HAP-1 (cell line): ENCODE data around the gene HAUS6.
"Not testable (repeated sequence)": the region's sequence is repeated elsewhere in the genome, so short reads cannot be mapped to it uniquely, and the experiment has no call there.

Source experiments
- DNase-seq, 2 experiments: peaks; one replicate each; pipeline ENCODE4 v3.0.0-alpha.2; 2016 to 2020; ENCODE audit warnings: low spot score in 2 of 2
- H3K27me3 ChIP-seq: fragments of 250-450 bp; sonication (Bioruptor Pico); 2 replicates; pipeline ENCODE4 v1.5.1; 2020; ENCODE audit warnings: low read depth, mild to moderate bottlenecking, moderate library complexity
- H3K36me3 ChIP-seq: fragments of 250-450 bp; sonication (Bioruptor Pico); replicated peaks from 2 replicates; pipeline ENCODE4 v1.5.1; 2020; ENCODE audit warnings: mild to moderate bottlenecking
- H3K4me1 ChIP-seq: fragments of 250-450 bp; sonication (Bioruptor Pico); 2 replicates; pipeline ENCODE4 v1.5.1; 2020; ENCODE audit warnings: mild to moderate bottlenecking
- H3K4me3 ChIP-seq: fragments of 250-450 bp; sonication (Bioruptor Pico); 2 replicates; pipeline ENCODE4 v1.5.1; 2020; ENCODE audit warnings: mild to moderate bottlenecking, moderate library complexity
- H3K9me3 ChIP-seq: fragments of 250-450 bp; sonication (Bioruptor Pico); 2 replicates; pipeline ENCODE4 v1.5.1; 2020; ENCODE audit warnings: mild to moderate bottlenecking, moderate library complexity
- in situ Hi-C: fragments of 300-500 bp; cut with MboI; formaldehyde crosslinking; loops from 3 replicates; pipeline ENCODE4 v1.14.3; 2020; ENCODE audit warnings: low sequenced_read_pairs, inconsistent platforms, mixed read lengths

The HAUS6 gene

DNA sequence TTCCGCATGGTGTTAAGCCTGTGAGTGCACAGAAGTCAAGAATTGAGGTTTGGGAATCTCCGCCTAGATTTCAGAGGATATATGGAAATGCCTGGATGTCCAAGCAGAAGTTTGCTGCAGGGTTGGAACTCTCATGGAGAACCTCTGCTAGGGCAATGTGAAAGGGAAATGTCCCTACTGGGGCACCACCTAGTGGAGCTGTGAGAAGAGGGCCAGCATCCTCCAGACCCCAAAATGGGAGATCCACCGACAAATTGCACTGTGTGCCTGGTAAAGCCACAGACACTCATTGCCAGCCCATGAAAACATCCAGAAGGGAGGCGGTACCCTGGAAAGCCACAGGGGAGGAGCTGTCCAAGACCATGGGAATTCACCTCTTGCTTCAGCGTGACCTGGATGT is 66.1 kb downstream of the HAUS6 start:
- no peaks in the 10 kb centered on the region for H3K36me3 ChIP-seq
- H3K9me3 ChIP-seq: peaks cover 4% of the 10 kb centered on the region; the same call in 1 of the 2 replicates
- no peaks in the 10 kb centered on the region for H3K27me3 ChIP-seq
- no peak overlapping the region for H3K4me3 ChIP-seq
- in situ Hi-C loops: loop anchor here (25.0 kb wide), 2 partner anchors 599 to 1499 kb away; no protein-coding TSS in a partner anchor
- DNase-seq: no peak
- H3K4me1 ChIP-seq: peaks cover 4% of the 10 kb centered on the region

DNA sequence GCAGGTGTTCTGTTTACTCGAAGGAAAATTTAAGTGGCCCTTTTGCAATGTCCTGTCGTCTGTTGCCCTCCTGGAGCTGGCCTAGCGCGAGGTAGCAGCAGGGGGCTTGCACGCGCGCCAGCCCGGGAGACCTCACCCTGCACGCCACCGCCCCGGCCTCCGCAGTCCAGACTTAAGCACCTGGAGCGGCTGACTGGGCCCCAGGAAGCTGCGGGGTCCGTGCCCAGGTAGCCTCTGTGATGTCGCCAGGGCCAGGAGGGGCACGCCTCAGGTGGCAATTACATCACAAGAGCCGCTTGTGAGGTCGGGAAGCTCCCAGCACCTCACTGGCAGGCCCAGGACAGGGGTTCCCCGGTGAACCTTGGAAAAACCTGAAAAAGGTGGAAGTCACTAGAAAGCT is 69.7 kb downstream of the HAUS6 start, which contains the start of gene SAXO1:
Gene SAXO1, minus strand, starts transcription at position 195 of the 400 bp plus-strand sequence. CDS start 301 bp downstream, outside the sequence.
- no peaks in the 10 kb centered on the region; the same call in 1 of the 2 replicates for H3K27me3 ChIP-seq
- no peaks in the 10 kb centered on the region for H3K36me3 ChIP-seq
- in situ Hi-C loops: loop anchor here (25.0 kb wide), 2 partner anchors 596 to 1496 kb away; no protein-coding TSS in a partner anchor
- peaks cover 4% of the 10 kb centered on the region; the same call in 1 of the 2 replicates for H3K9me3 ChIP-seq
- no peak for DNase-seq
- peaks cover 4% of the 10 kb centered on the region for H3K4me1 ChIP-seq
- no peak within 1 kb of the TSS for H3K4me3 ChIP-seq

DNA sequence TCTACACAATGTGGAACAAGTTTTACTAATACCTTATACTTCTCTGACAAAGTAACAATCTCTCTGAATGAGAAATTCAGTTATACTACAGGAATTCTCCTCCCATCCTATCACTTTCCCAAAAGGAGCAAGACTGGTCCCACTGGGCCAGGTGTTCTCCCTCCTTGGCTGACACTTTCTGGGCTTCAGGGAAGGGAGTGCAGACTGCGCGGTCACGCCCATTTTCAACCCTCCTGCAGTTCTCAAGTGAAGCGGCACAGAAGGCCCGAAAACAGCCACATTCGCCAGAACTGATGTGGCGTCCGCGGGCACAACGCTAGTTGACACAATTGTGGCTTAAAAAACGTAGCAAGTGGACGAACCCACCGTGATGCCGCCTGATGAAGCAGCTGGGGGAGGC is 70.3 kb downstream of the HAUS6 start:
- DNase-seq: no peak
- no peaks in the 10 kb centered on the region; the same call in 1 of the 2 replicates for H3K27me3 ChIP-seq
- no peak overlapping the region for H3K4me3 ChIP-seq
- H3K9me3 ChIP-seq: peaks cover 4% of the 10 kb centered on the region; the same call in 1 of the 2 replicates
- no peaks in the 10 kb centered on the region for H3K36me3 ChIP-seq
- peaks cover 4% of the 10 kb centered on the region for H3K4me1 ChIP-seq
- in situ Hi-C loops: loop anchor here (25.0 kb wide), 2 partner anchors 595 to 1495 kb away; no protein-coding TSS in a partner anchor

DNA sequence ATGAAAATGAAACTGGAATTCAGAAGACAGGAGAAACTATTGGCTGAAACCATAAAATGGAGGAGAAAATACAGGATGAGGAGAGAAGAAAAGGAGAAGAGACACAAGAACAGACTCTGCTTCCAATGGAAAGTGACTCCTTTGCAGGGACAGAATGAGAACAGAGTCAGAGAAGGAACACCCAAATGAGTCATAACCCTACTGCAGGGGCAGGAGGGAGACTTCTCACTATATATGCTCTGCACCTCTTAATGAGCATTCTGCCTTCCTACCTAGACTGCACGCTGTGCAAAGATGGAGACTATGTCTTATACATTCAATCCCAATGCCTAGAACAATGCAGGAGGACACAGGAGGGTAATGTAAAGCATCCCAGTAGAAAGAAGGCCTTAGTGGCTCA is 71.8 kb downstream of the HAUS6 start:
- Histone ChIP-seq H3K27me3 (no peaks in the 10 kb centered on the region; the same call in 1 of the 2 replicates), H3K9me3 (no peaks in the 10 kb centered on the region), H3K4me3 (no peak overlapping the region), H3K4me1 (peaks cover 4% of the 10 kb centered on the region; the same call in 1 of the 2 replicates), H3K36me3 (no peaks in the 10 kb centered on the region)
- no peak for DNase-seq
- in situ Hi-C loops: loop anchor here (25.0 kb wide), 2 partner anchors 594 to 1494 kb away; no protein-coding TSS in a partner anchor

DNA sequence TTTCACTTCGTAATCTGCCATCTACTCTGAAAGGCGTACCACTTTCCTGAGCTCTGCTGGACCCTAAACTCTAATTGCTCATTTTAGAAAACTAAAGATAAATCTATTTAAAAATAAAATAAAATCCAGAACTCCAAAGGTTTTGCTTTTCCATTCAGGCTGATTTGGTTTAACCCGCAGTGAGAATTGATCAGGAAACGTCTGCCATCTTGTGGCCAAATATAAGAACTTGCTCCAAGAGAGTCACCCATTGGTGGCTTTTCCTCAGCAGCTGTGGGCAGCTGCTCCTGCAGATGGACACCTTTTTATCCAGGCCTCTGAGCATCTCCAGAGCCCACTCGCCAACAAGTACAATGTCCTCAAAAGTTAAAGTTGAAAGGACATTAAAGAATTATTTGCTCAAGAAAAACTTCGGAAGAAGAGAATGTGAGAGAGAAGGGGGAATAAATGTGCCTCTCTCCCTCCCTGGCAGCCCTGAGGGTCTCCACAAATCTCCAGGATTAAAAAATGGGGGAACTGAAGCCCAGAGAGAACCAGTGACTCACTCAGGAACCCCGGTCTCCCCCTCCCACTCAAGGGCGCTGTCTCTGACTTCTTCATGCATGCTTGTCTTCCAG is 73.8 kb downstream of the HAUS6 start:
- H3K27me3 ChIP-seq: no peaks in the 10 kb centered on the region; the same call in 1 of the 2 replicates
- no peaks in the 10 kb centered on the region for H3K36me3 ChIP-seq
- in situ Hi-C loops: loop anchor here (5.0 to 25.0 kb wide), 4 partner anchors 592 to 1492 kb away; no protein-coding TSS in a partner anchor
- no peaks in the 10 kb centered on the region for H3K4me1 ChIP-seq
- DNase-seq: peak; percentile 68 to 74
- H3K9me3 ChIP-seq: no peaks in the 10 kb centered on the region
- no peak overlapping the region for H3K4me3 ChIP-seq

DNA sequence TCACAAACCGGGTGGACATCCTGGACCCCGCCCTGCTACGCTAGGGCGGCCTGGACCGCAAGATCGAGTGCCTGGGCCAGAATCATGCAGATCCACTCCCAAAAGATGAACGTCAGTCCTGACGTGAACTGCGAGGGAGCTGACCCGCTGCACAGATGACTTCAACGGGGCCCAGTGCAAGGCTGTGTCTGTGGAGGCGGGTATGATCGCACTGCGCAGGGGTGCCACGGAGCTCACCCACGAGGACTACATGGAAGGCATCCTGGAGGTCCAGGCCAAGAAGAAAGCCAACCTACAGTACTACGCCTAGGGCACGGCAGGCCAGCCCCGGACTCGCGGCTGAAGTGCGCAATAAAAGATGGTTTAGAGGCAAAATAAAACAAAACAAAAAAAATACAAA is 74.9 kb downstream of the HAUS6 start:
- Histone ChIP-seq H3K27me3 (no peaks in the 10 kb centered on the region; the same call in 1 of the 2 replicates), H3K9me3 (no peaks in the 10 kb centered on the region), H3K4me1 (no peaks in the 10 kb centered on the region), H3K36me3 (no peaks in the 10 kb centered on the region), H3K4me3 (no peak overlapping the region)
- no peak for DNase-seq
- in situ Hi-C loops: loop anchor here (5.0 to 25.0 kb wide), 4 partner anchors 591 to 1491 kb away; no protein-coding TSS in a partner anchor

DNA sequence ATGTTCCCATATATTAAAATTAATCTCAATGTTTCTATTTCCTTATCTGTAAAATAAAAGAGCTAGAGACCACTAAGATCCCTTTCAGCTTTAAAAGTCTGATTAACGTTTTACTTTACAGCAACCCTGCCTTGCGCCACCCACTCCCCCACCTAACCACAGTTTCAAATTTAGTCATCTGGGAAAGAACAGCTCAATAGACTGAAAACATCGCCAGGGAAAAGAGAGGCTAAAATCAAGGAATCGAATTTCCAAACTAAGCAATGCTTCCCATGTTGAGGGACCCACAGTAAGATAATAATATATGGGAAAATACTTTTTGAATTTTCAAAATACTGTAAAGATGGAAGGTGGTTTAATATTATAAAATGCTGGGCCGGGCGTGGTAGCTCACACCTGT is 76.3 kb downstream of the HAUS6 start:
- DNase-seq: no peak
- Histone ChIP-seq H3K9me3 (no peaks in the 10 kb centered on the region), H3K27me3 (no peaks in the 10 kb centered on the region; the same call in 1 of the 2 replicates), H3K4me1 (no peaks in the 10 kb centered on the region), H3K36me3 (no peaks in the 10 kb centered on the region), H3K4me3 (no peak overlapping the region)
- in situ Hi-C loops: loop anchor here (5.0 to 25.0 kb wide), 4 partner anchors 589 to 1489 kb away; no protein-coding TSS in a partner anchor

DNA sequence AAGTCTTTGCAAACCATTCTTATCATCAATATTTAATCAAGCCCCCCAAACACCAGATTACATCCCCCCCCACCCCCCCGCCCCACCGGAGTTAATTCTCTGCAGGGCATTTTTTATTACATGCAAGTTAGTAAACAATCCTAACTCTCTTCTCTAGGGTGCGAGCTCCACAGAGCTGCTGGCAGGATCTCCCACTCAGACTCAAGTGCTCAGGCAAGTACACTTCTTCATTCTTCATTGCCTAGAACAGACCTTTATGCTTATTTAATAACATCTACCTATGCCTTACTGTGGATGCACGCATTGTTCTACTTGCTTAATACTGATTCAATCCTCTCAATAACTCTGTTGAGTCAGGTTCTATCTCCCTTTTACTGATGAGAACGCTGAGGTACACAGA is 79.6 kb downstream of the HAUS6 start:
- H3K27me3 ChIP-seq: no peaks in the 10 kb centered on the region
- no peaks in the 10 kb centered on the region for H3K36me3 ChIP-seq
- in situ Hi-C loops: loop anchor here (10.0 kb wide), 1 partner anchor 1218 kb away; no protein-coding TSS in a partner anchor
- DNase-seq: no peak
- H3K9me3 ChIP-seq: no peaks in the 10 kb centered on the region
- H3K4me1 ChIP-seq: no peaks in the 10 kb centered on the region
- no peak overlapping the region for H3K4me3 ChIP-seq

DNA sequence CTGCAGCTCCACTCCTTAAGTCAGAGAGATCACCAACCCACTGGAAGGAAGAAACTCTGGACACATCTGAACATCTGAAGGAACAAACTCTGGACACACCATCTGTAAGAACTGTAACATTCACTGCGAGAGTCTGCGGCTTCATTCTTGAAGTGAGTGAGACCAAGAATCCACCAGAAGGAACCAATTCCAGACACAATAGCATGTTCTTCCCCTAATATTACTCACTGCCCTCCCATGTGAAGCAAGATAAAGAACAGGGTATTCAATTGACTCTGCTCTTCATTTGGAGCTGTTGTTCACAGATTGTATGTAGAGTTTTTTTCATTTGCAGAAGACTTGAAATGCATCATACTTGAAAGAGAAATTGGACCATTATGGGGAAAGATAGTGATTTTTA is 80.5 kb downstream of the HAUS6 start:
- H3K27me3 ChIP-seq: no peaks in the 10 kb centered on the region
- no peak for DNase-seq
- in situ Hi-C loops: loop anchor here (10.0 kb wide), 1 partner anchor 1217 kb away; no protein-coding TSS in a partner anchor
- no peak overlapping the region for H3K4me3 ChIP-seq
- no peaks in the 10 kb centered on the region for H3K4me1 ChIP-seq
- no peaks in the 10 kb centered on the region for H3K9me3 ChIP-seq
- no peaks in the 10 kb centered on the region for H3K36me3 ChIP-seq

DNA sequence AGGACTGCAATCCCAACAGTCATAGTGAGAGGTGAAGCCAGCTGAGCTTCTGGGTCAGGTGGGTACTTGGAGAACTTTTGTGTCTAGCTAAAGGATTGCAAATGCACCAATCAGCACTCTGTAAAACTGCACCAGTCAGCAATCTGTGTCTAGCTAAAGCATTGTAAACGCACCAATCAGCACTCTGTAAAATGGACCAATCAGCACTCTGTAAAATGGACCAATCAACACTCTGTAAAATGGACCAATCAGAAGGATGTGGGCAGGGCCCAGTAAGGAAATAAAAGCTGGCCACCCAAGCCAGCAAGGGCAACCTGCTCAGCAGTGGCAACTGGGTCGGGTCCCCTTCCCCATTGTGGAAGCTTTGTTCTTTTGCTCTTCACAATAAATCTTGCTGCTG is 81.1 kb downstream of the HAUS6 start:
- not testable (repeated sequence) for H3K9me3 ChIP-seq, H3K36me3 ChIP-seq, H3K4me3 ChIP-seq, DNase-seq, H3K27me3 ChIP-seq, H3K4me1 ChIP-seq
- in situ Hi-C loops: loop anchor here (10.0 kb wide), 1 partner anchor 1217 kb away; no protein-coding TSS in a partner anchor

DNA sequence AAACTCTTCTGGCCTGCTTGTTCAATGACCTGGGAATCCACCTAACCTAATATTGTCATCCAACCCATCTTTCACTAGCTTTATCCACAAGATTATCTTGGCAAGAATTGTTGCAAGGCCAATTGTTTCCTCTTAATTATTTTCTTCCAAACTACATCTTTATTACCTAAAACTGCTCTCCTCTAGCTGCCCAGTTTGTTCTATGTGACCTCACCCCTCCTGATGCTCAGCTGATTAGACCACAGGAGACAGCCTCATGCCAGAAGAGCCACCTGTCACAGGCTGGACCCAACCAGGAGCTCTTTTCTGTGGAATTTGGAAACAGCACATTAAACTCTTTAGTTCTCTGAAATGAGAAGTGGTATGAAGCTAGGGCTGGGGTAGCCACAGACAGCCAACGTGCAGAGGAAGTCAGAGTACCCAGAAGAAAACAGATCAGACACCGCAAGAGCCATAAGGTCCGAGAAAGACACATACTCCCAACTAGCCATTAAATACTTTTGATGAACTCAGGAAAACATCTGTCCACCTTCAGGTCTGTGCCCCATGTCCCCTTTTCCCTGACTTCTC is 81.7 kb downstream of the HAUS6 start:
- no peaks in the 10 kb centered on the region for H3K9me3 ChIP-seq
- no peaks in the 10 kb centered on the region for H3K36me3 ChIP-seq
- H3K27me3 ChIP-seq: no peaks in the 10 kb centered on the region
- in situ Hi-C loops: loop anchor here (10.0 kb wide), 1 partner anchor 1216 kb away; no protein-coding TSS in a partner anchor
- no peak overlapping the region for H3K4me3 ChIP-seq
- H3K4me1 ChIP-seq: no peaks in the 10 kb centered on the region
- no peak for DNase-seq

DNA sequence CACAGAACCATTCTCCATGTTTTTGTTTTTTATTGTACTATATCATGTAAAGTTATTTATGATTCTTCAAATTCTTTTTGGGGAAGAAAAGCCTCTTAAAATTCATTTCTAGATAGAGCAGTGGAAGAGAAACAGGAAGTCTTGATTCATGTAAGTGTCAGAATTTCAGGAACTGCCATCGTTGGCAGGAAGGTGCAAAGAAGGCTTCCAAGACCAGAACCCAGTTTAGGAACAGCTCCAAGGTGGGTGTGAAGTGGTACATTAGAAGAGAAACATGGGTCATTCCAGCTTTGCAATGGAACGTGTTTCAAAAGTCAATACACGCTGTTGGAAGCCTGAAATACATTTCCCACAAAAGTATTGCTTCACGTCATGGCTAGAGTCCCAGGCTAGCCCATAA is 84.5 kb downstream of the HAUS6 start:
- no peaks in the 10 kb centered on the region for H3K9me3 ChIP-seq
- DNase-seq: no peak
- no peak overlapping the region for H3K4me3 ChIP-seq
- no peaks in the 10 kb centered on the region for H3K36me3 ChIP-seq
- H3K4me1 ChIP-seq: no peaks in the 10 kb centered on the region
- H3K27me3 ChIP-seq: no peaks in the 10 kb centered on the region
- in situ Hi-C loops: no loop called here

DNA sequence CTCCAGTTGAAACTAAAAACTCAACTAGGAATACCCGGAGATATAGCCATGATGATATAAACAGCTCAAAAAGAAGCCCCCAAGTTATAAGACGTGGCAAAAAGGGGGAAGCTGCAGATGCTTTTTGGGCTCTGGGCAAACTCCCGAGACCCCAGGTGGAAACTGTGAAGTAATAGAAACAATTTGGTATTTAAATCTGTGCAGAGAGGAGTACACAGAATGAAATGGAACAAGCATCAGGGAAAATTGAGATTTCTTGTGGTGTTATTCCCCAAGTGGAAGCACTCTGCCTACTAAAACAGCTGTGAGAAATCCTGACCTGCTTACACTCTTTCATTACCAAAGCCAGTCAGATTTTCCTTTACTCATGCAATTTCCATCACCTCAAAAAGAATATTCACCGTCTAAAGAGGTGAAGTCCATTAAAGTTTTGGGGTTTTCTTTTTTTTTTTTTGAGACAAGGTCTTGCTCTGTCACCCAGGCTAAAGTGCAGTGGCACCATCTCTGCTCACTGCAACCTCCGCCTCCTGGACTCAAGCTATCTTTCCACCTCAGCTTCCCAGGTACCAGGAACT is 93.2 kb downstream of the HAUS6 start:
- in situ Hi-C loops: no loop called here
- no peak overlapping the region for H3K4me3 ChIP-seq
- DNase-seq: no peak

More for the DNA sequence above, 93.2 kb downstream of the HAUS6 start:
- no peaks in the 10 kb centered on the region for H3K4me1 ChIP-seq
- no peaks in the 10 kb centered on the region; the same call in 1 of the 2 replicates for H3K9me3 ChIP-seq
- H3K36me3 ChIP-seq: no peaks in the 10 kb centered on the region
- H3K27me3 ChIP-seq: no peaks in the 10 kb centered on the region; the same call in 1 of the 2 replicates
